Uterus (tissue), 2 donors: ENCODE data around the gene KCNK2.

ENCODE experiments used
- POLR2A ChIP-seq, 2 donors: fragments of 450-650 bp; IDR thresholded peaks; one replicate each; pipeline ENCODE4 v1.6.1; 2016; ENCODE audit warnings: antibody characterized with exemption in 2 of 2, mild to moderate bottlenecking in 1 of 2, moderate library complexity in 1 of 2
- TF ChIP-seq, protein P1 (sequence below), 4 experiments: fragments of 200-600 bp in 2 of 4; fragments of 450-650 bp in 2 of 4; sonication (generic) in 2 of 4; IDR thresholded peaks; one replicate each; pipeline ENCODE4 v1.5.1; 2016 to 2019; ENCODE audit warnings: antibody characterized with exemption in 4 of 4, mild to moderate bottlenecking in 2 of 4, moderate library complexity in 1 of 4

DNA sequence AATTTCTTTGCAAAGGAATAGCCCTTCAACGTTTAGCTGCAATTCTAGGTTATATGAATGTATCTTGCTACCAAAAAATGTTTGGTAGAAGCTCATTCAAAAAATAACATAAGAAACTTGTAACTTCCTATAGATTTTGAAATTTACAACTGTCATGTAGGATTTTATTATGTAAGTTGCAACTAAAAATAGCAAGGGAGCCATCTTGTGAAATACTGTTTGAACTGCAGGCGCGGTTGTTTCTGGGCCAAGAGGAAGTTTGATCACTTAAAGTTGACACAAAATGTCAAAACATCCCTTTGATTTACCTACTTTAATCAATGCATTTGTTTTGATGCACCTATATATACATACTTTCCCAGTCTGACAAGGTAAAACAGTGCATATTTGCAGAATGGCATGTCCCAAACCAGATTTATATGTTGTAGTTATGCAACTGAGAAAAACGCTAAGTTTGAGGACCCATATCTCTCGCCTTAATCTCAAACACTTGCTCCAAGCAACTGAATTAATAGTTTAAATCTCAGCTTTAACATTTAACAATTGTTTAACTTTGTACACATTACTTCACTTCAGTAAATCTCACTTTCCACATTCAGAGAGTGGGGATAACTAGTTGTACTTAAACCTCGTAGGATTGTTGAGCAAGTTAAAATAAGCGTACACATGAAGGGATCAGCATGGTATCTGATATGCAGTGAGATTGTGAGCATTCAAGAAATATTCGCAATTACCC is 63.9 kb downstream of the KCNK2 start:
- TF ChIP-seq, protein P1, sequence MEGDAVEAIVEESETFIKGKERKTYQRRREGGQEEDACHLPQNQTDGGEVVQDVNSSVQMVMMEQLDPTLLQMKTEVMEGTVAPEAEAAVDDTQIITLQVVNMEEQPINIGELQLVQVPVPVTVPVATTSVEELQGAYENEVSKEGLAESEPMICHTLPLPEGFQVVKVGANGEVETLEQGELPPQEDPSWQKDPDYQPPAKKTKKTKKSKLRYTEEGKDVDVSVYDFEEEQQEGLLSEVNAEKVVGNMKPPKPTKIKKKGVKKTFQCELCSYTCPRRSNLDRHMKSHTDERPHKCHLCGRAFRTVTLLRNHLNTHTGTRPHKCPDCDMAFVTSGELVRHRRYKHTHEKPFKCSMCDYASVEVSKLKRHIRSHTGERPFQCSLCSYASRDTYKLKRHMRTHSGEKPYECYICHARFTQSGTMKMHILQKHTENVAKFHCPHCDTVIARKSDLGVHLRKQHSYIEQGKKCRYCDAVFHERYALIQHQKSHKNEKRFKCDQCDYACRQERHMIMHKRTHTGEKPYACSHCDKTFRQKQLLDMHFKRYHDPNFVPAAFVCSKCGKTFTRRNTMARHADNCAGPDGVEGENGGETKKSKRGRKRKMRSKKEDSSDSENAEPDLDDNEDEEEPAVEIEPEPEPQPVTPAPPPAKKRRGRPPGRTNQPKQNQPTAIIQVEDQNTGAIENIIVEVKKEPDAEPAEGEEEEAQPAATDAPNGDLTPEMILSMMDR (IDR thresholded peaks at IDR 0.05) = peak in 2 of 4 experiments; percentile 6 to 11
- TF ChIP-seq POLR2A (IDR thresholded peaks at IDR 0.05) = no peak
